Ovary (tissue), 3 donors: ENCODE results near the gene ROPN1L.

Source experiments
- POLR2A ChIP-seq: fragments of 450-650 bp; IDR thresholded peaks from one replicate; pipeline ENCODE4 v1.6.1; 2017; ENCODE audit warnings: antibody characterized with exemption, mild to moderate bottlenecking, moderate library complexity
- TF ChIP-seq, protein P1 (sequence below), 3 donors: fragments of 450-650 bp in 2 of 3; fragments of 200-600 bp in 1 of 3; IDR thresholded peaks; one replicate each; pipeline versions ENCODE4 v1.5.1 to v1.8.0; 2016 to 2022; ENCODE audit warnings: antibody characterized with exemption in 3 of 3, mild to moderate bottlenecking in 1 of 3
- donor health status: DM: no; HTN: no; CAD: no.

DNA sequence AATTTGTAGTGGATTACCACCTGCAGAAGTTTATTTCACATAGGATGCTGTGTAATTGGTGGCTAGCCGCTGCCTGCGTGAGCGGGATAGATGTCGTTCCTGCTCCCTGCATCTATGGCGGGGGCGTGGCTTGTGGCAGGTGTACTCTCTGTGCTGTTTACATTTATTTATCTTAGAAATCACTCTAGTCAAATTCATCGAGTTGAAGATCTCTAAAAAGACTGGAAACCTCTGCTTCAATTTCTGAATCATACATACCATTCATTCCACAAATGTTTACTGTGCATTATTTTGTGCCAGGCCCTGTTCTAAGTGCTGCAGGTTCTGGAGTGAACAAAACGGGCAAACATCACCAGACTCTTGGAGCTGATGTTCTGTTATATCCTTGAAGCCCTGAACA, 11.9 kb downstream of the ROPN1L start:
- TF ChIP-seq, protein P1, sequence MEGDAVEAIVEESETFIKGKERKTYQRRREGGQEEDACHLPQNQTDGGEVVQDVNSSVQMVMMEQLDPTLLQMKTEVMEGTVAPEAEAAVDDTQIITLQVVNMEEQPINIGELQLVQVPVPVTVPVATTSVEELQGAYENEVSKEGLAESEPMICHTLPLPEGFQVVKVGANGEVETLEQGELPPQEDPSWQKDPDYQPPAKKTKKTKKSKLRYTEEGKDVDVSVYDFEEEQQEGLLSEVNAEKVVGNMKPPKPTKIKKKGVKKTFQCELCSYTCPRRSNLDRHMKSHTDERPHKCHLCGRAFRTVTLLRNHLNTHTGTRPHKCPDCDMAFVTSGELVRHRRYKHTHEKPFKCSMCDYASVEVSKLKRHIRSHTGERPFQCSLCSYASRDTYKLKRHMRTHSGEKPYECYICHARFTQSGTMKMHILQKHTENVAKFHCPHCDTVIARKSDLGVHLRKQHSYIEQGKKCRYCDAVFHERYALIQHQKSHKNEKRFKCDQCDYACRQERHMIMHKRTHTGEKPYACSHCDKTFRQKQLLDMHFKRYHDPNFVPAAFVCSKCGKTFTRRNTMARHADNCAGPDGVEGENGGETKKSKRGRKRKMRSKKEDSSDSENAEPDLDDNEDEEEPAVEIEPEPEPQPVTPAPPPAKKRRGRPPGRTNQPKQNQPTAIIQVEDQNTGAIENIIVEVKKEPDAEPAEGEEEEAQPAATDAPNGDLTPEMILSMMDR (IDR thresholded peaks at IDR 0.05), result no peak
- TF ChIP-seq POLR2A, result no peak
